HG02943 (cell line): Measurements from ENCODE around the gene MLLT6.

Source experiments
- ATAC-seq: cut with Tn5 transposase; IDR thresholded peaks from one replicate; pipeline ENCODE4 v1.9.1; 2021; ENCODE audit warnings: mild to moderate bottlenecking, low read depth, moderate library complexity; ENCODE audit not compliant: unreplicated experiment

MLLT6 gene

DNA sequence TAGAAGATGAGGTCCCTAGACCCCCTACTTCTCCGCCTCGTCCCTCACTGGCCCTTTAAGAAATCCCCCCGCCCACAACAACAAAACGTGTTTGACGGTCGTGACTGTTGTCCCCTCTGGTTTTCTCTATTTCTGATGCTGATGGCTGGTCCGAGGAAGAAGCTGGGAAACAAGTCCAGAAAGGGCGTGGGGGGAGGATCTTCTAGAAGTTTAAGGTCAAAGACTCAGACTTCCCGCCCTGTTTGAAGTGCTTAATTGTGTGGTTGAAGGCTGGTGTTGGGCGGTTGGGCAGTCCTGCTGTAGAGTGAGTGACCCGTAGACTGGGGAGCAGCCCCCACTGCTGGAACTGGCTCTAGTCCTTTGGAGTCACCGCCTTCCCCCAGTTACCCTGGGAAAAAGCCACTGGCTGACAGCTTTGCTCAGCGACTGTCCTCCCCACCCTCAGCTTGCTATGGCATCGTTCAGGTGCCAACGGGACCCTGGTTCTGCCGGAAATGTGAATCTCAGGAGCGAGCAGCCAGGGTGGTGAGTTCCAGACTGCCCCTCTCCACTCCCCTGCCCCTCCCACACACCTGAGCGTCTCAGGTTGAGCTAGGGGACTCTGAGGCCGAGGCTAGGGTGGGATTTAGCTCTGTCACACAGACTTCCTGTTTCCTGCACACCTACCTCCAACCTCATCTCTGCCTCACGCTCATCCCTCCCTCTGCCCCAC, 1.6 kb downstream of the MLLT6 start:
- ATAC-seq: no peak

DNA sequence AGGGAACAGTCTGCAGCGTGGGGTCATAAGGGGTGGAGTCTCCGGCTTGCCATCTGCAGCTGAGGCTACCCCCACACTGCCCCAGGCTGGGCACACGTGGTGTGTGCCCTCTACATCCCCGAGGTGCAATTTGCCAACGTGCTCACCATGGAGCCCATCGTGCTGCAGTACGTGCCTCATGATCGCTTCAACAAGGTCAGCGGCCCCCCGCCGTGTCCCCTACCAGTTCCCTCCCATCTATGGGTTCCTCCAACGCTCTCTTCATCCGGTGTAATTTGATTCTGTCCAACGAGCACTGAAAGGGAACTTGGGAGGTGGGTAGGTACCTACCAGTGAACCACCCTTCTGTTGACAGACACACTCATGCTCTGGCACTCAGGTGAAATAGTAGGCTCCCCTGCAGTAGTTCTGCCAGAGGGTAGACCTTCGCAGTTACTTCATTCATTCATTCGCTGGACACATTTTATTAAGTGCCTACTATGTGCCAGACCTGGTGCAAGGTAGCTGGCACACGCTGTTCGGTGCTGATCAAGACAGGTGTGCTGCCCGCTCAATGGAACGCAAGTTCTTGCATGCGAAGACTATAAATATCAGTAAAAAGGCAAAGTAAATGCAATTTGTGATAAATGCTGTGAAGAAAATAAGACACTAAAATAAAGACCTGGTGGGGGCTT, 2.7 kb downstream of the MLLT6 start:
- ATAC-seq: no peak

- no peak for ATAC-seq
These were observed 4.2 kb downstream of the MLLT6 start for GRCh38 chr17:38709104-38709820.

GRCh38 chr17:38709864-38710603, 5.0 kb downstream of the MLLT6 start:
- no peak for ATAC-seq

DNA sequence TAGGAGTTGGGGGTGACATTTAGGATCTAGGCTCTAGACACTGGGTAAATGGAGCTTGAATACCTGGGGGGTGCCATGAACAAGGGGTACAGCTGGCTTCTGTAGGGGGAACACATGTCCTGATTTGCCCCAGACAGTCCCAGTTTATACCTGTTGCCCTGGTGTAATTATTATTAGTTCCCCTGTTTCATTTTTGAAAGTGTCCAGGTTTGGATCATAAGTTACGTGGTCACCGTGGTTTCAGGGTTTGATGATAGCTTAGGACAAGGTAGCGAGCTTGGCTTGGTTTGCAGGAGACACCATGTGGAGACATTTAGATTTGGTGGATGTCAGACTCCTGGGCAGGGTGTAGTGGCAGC, 5.5 kb downstream of the MLLT6 start:
- no peak for ATAC-seq

GRCh38 chr17:38710985-38711384, 5.9 kb downstream of the MLLT6 start:
- no peak for ATAC-seq

DNA sequence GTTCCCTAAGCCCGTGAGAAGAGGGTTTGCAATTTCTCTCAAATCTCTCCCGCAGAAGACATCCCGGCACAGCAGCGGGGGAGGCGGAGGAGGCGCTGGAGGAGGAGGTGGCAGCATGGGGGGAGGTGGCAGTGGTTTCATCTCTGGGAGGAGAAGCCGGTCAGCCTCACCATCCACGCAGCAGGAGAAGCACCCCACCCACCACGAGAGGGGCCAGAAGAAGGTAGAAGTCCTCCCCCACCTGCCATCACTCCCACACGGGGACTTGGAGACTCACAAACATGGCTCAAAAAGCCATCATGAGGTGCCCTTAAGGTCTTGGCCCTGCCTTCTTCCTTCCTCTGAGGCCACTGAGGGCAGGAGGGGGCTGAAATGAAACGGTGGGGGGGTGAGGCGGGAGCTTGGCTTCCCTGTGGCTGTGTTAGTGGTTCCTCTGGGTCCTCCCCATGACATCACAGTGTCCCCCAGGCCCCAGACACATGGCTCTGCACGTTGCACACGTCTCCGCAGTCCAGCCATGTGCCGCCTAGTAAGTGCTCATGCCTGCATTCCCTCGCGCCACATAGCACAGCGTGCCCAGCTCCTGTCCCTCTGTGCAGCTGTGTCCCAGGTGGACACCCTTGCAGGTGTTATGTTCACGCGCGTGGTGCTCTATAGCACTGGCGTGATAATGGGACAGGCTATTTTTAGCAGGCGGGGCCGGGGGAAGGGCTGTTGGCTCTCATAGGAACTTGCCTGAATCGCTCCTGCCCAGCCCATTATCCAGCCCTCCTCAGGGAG, 6.9 kb downstream of the MLLT6 start:
- ATAC-seq: no peak

DNA sequence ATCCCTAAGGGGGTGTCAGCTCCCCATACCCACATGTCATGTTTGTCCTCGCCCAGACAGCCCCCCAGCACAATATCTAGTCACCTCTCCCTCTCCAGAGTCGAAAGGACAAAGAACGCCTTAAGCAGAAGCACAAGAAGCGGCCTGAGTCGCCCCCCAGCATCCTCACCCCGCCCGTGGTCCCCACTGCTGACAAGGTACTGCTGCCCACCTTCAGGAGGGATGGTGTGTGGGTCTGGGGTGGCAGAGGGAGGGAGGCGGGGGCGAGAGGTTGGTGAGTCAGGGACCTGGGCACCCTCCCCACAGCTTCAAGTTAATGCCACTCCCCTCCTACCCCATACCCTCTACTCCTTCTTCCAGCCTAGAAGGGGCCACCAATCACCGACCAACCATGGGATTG, 7.5 kb downstream of the MLLT6 start:
- no peak for ATAC-seq

DNA sequence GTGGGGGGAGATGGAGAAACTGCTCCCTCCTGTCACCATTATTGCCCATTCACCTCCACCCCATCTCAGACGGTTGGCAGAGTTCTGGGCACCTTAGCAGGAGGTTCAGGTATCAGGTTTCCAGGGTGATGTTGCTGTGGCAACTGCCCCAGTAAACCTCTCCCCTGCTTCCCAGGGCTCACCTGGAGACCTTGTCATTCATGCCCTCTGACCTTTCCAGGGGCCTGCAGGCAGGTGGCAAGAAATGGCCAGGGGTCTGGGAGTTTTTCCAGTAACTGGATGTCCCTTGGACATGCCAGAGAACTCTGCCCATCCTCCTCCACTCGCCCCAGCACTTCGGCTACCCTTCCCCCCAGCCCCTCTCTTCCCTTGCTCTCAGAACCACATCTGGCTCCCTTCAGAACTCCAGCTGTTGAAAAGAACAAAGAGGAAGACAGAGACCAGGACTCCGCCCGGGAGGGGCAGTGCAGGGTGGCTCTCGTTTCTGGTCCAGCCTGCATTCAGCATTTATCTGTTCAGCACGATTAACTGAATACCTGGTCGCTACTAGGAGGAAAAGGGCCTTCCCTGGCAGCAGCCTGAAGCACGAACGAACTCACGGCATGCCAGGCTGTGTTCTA, 8.5 kb downstream of the MLLT6 start:
- no peak for ATAC-seq

DNA sequence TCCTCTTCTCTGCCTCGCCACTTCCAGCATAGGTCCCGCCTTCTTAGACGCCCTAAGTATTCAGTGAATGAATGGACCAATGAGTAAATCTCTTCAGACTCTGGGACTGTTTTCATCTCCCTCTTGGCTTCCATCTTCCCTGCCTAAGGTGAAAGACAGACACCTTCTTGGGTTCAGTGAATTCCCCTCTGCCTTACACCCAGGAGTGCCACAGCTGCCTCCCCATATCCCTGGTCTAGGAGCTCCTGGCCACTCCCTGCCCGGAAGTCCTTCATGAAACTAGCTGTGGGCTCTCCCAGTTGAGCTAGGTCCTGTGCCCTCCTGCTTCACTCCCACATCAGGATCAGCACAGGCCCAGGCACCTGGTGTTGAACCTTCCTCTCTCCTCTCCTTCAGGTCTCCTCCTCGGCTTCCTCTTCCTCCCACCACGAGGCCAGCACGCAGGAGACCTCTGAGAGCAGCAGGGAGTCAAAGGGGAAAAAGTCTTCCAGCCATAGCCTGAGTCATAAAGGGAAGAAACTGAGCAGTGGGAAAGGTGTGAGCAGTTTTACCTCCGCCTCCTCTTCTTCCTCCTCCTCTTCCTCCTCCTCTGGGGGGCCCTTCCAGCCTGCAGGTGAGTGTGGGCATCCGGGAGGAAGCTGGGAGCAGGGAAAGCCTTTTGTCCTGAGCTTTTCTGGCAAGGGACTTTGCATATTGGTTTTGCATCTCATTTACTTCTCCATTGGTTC, 10.3 kb downstream of the MLLT6 start:
- ATAC-seq: no peak

GRCh38 chr17:38716368-38717005, 11.4 kb downstream of the MLLT6 start:
- no peak for ATAC-seq

- ATAC-seq: no peak
These were observed 12.2 kb downstream of the MLLT6 start for GRCh38 chr17:38717139-38717745.

GRCh38 chr17:38719289-38719942, 14.3 kb downstream of the MLLT6 start:
- ATAC-seq: no peak

GRCh38 chr17:38719943-38720641, 15.0 kb downstream of the MLLT6 start:
- ATAC-seq: no peak

DNA sequence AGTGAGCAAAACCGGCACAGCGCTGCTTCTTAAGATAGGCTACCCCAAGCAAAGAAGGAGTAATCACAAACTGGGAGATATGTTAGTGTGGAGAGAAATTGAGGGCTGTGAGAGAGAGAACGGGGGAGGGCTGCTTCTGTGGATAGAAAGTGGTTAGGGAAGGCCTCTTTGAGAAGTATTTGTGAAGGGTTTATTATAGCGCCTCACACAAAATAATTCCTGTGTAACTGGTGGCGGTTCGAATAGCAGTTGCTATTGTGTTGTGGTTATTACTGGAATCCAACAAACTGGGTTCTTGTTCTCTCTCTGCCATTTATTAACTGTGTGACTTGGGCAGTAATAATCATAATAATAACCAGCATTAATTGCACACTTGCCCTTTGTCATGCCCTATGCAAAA, 15.9 kb downstream of the MLLT6 start:
- no peak for ATAC-seq

DNA sequence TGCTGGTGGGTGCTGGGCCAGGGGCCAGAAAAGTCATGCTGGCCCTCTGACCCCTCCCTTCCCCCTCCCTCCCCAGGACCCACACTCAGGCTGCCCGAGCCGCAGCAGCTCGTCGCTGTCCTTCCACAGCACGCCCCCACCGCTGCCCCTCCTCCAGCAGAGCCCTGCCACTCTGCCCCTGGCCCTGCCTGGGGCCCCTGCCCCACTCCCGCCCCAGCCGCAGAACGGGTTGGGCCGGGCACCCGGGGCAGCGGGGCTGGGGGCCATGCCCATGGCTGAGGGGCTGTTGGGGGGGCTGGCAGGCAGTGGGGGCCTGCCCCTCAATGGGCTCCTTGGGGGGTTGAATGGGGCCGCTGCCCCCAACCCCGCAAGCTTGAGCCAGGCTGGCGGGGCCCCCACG, 16.7 kb downstream of the MLLT6 start:
- ATAC-seq: no peak

DNA sequence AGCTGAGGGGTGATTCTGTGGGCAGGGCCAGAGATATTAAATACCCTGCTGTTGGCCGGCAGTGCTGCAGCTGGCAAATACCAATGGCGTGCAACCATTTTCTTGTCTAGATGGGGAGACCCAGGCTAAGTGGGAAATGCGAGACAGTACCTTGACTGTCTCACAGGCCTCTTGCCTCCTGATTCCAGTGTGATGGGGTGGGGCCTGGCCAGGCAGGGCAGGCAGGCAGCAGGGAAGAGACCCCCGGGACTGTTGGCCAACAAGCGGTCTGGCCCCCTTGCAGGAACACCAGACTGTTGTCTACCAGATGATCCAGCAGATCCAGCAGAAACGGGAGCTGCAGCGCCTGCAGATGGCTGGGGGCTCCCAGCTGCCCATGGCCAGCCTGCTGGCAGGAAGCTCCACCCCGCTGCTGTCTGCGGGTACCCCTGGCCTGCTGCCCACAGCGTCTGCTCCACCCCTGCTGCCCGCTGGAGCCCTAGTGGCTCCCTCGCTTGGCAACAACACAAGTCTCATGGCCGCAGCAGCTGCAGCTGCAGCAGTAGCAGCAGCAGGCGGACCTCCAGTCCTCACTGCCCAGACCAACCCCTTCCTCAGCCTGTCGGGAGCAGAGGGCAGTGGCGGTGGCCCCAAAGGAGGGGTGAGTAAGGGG, 19.4 kb downstream of the MLLT6 start:
- no peak for ATAC-seq
